Measurements from ENCODE around the gene NFIA.

GRCh38 chr1:61386770-61387169 is 304.4 kb downstream of the NFIA start:
- TF ChIP-seq POLR2AphosphoS5 (IDR thresholded peaks at IDR 0.05) (no peak), EP300 (IDR thresholded peaks at IDR 0.05) (no peak)

Measured in esophagus muscularis mucosa (tissue), 3 donors.